Astrocyte of the spinal cord (primary cell): ENCODE data around the gene ABHD10.

ENCODE experiments used
- DNase-seq: peaks from one replicate; pipeline ENCODE4 v3.0.0; 2011; ENCODE audit warnings: low read depth, low spot score
- H3K4me3 ChIP-seq: 2 replicates; pipeline ENCODE4 v1.5.1; 2011; ENCODE audit warnings: low read depth, mild to moderate bottlenecking, low read length, moderate library complexity
- CTCF ChIP-seq: IDR thresholded peaks from 2 replicates; pipeline ENCODE4 v1.5.1; 2012; ENCODE audit warnings: low read depth, mild to moderate bottlenecking, low read length, inconsistent platforms
- in situ Hi-C: cut with HindIII; loops from 2 replicates; pipeline ENCODE4 v1.10.0; 2017; ENCODE audit warnings: low sequenced_read_pairs

ABHD10 gene

GRCh38 chr3:111970376-111970775, 8.4 kb upstream of the ABHD10 start:
- no peak for DNase-seq
- no peak for TF ChIP-seq CTCF
- in situ Hi-C loops: loop anchor here (25.0 kb wide), 1 partner anchor 233 kb away; no protein-coding TSS in a partner anchor
- no peak overlapping the region for H3K4me3 ChIP-seq

GRCh38 chr3:111971533-111972130, 7.2 kb upstream of the ABHD10 start:
- no peak for TF ChIP-seq CTCF
- DNase-seq: no peak
- in situ Hi-C loops: loop anchor here (25.0 kb wide), 1 partner anchor 234 kb away; no protein-coding TSS in a partner anchor
- no peak overlapping the region for H3K4me3 ChIP-seq

- no peak for DNase-seq
- no peak overlapping the region for H3K4me3 ChIP-seq
- in situ Hi-C loops: loop anchor here (25.0 kb wide), 1 partner anchor 236 kb away; no protein-coding TSS in a partner anchor
- TF ChIP-seq CTCF: no peak
Observed at GRCh38 chr3:111972891-111973290, 5.9 kb upstream of the ABHD10 start.

- H3K4me3 ChIP-seq: no peak overlapping the region
- in situ Hi-C loops: no loop called here
- DNase-seq: no peak
- TF ChIP-seq CTCF: no peak
Observed at GRCh38 chr3:111975131-111975530, 3.7 kb upstream of the ABHD10 start.

- no peak for DNase-seq
- in situ Hi-C loops: no loop called here
- no peak overlapping the region for H3K4me3 ChIP-seq
- no peak for TF ChIP-seq CTCF
Observed at GRCh38 chr3:111976254-111976653, 2.6 kb upstream of the ABHD10 start.

DNA sequence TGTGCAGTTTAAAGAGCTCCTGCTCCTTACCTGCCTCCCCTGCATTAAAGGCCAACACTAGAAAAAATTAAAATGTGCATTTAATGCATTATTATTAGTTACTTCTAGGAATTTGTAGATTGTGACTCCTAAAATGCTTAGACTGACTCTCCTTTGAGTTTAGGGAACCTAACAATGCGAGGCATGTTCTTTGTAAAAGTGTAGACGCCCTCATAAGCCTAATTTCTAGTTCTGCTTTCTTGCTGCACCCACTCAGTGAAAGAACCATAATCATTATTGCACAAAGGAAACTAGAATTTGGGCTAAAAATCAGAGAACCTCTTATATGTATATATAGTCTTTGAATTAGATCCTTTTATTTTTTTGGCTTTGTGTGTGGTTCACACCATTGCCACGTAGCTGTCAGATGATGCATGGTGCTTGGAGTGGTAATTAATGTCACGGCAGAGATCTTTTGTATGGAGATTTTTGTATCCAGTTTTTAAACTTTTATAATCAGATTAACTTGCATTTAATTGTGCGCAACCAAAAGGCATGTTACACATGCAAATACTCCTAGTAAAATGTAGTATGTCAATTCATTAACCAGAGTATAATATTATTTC, 710 bp downstream of the ABHD10 start:
- no peak for TF ChIP-seq CTCF
- peak; percentile 43 for DNase-seq
- in situ Hi-C loops: no loop called here
- H3K4me3 ChIP-seq: peak overlapping the region; percentile 90
